Measurements from ENCODE around the gene QPCT. TPM values are rescaled to one million over a fixed set of nuclear protein-coding genes. Genes with fewer than 3 reads are reported as not detected.
A peak's percentile ranks its signal among the peaks of the same experiment; 100 is the strongest.

QPCT gene
- total and polyA plus RNA-seq, 5 donors from 2014 or later: 0.30 to 0.39 TPM; not detected in 3

- H3K27me3 Mint-ChIP-seq: peaks cover 51% of the 10 kb centered on the region
- H3K9me3 Mint-ChIP-seq: peaks cover 0 to 2% (median 0%) of the 10 kb centered on the region in 7 donors
- no peaks in the 10 kb centered on the region for H3K9me3 ChIP-seq (ENCODE audit: control insufficient read depth in 2 of 2, low read length in 2 of 2)
Observed at GRCh38 chr2:37324786-37325624, 19.4 kb upstream of the QPCT start, which contains the start of gene PRKD3. Gene PRKD3, minus strand, starts transcription at chr2:37324833. Its CDS starts 8,309 bp downstream, at chr2:37316524.

GRCh38 chr2:37325625-37326071 is 18.8 kb upstream of the QPCT start:
- H3K4me1 Mint-ChIP-seq: peaks cover 17 to 37% (median 19%) of the 10 kb centered on the region in 4 donors
- H3K27ac ChIP-seq (ENCODE audit: insufficient read depth, low read length, poor library complexity, severe bottlenecking): no peak overlapping the region
- peaks cover 29% of the 10 kb centered on the region for H3K4me1 ChIP-seq (ENCODE audit: control insufficient read depth, insufficient read depth, low read length, poor library complexity, severe bottlenecking)
- no peaks in the 10 kb centered on the region for H3K36me3 Mint-ChIP-seq
- no peak for DNase-seq
- peak overlapping the region; percentile 69 for H3K4me3 ChIP-seq (ENCODE audit: low read depth, low read length)
- peaks cover 16% of the 10 kb centered on the region for H3K27me3 ChIP-seq (ENCODE audit: control insufficient read depth, insufficient read depth, low read length)
- peaks cover 0 to 2% (median 0%) of the 10 kb centered on the region in 7 donors for H3K9me3 Mint-ChIP-seq
- H3K27me3 Mint-ChIP-seq: peaks cover 55% of the 10 kb centered on the region
- peak overlapping the region; percentile 88 to 91 (median 90) for H3K4me3 Mint-ChIP-seq
- peak overlapping the region in 2 of 3 donors; percentile 37 to 82 for H3K27ac Mint-ChIP-seq
- no peak for ATAC-seq (ENCODE audit: low read depth in 2 of 2)
- H3K36me3 ChIP-seq (ENCODE audit: control insufficient read depth, insufficient read depth, low read length): no peaks in the 10 kb centered on the region
- H3K9me3 ChIP-seq (ENCODE audit: control insufficient read depth in 2 of 2, low read length in 2 of 2): no peaks in the 10 kb centered on the region

More at GRCh38 chr2:37324786-37325624, 19.4 kb upstream of the QPCT start, which contains the start of gene PRKD3:
- Histone ChIP-seq H3K27me3 (ENCODE audit: control insufficient read depth, insufficient read depth, low read length) (peaks cover 16% of the 10 kb centered on the region), H3K4me1 (ENCODE audit: control insufficient read depth, insufficient read depth, low read length, poor library complexity, severe bottlenecking) (peaks cover 29% of the 10 kb centered on the region), H3K27ac (ENCODE audit: insufficient read depth, low read length, poor library complexity, severe bottlenecking) (peak within 1 kb of the TSS; percentile 42), H3K36me3 (ENCODE audit: control insufficient read depth, insufficient read depth, low read length) (no peaks in the 10 kb centered on the region), H3K4me3 (ENCODE audit: low read depth, low read length) (peak within 1 kb of the TSS; percentile 93)
- peak within 1 kb of the TSS; percentile 95 to 99 (median 98) for H3K4me3 Mint-ChIP-seq
- ATAC-seq (ENCODE audit: low read depth in 2 of 2) (peak; percentile 60 to 82), DNase-seq (peak; percentile 36 to 68 (median 65))
- peak within 1 kb of the TSS; percentile 94 to 98 (median 96) for H3K27ac Mint-ChIP-seq
- peaks cover 17 to 39% (median 20%) of the 10 kb centered on the region in 4 donors for H3K4me1 Mint-ChIP-seq
- H3K36me3 Mint-ChIP-seq: no peaks in the 10 kb centered on the region

DNA sequence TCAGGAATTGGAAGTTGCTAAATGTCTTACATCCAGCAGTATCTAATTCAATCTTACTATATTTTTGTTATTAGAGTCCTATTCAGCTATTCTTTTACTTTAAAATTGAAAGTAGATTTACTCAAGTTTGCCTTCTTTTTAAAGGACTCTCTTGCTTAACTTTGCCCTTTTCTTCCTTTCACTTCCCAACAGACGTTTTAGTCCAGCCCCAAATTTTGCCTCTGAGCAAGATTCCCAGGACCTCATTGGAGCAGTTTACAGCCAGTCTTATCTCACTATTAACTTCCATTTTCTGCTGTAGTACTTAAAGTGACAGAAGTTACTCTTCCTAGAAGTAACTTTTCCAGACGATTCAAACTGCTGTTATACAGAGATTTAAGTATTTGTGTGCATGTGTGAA is 18.1 kb upstream of the QPCT start:
- H3K27me3 ChIP-seq (ENCODE audit: control insufficient read depth, insufficient read depth, low read length): peaks cover 16% of the 10 kb centered on the region
- peak overlapping the region; percentile 0 to 42 (median 12) for H3K4me3 Mint-ChIP-seq
- DNase-seq: no peak
- H3K9me3 Mint-ChIP-seq: peaks cover 0 to 2% (median 0%) of the 10 kb centered on the region in 7 donors
- no peaks in the 10 kb centered on the region for H3K36me3 ChIP-seq (ENCODE audit: control insufficient read depth, insufficient read depth, low read length)
- H3K9me3 ChIP-seq (ENCODE audit: control insufficient read depth in 2 of 2, low read length in 2 of 2): no peaks in the 10 kb centered on the region
- H3K4me1 ChIP-seq (ENCODE audit: control insufficient read depth, insufficient read depth, low read length, poor library complexity, severe bottlenecking): peaks cover 29% of the 10 kb centered on the region
- H3K4me3 ChIP-seq (ENCODE audit: low read depth, low read length): no peak overlapping the region
- H3K27ac ChIP-seq (ENCODE audit: insufficient read depth, low read length, poor library complexity, severe bottlenecking): no peak overlapping the region
- no peak overlapping the region for H3K27ac Mint-ChIP-seq
- H3K4me1 Mint-ChIP-seq: peaks cover 15 to 34% (median 19%) of the 10 kb centered on the region in 4 donors
- H3K27me3 Mint-ChIP-seq: peaks cover 62% of the 10 kb centered on the region
- ATAC-seq (ENCODE audit: low read depth in 2 of 2): no peak
- H3K36me3 Mint-ChIP-seq: no peaks in the 10 kb centered on the region

GRCh38 chr2:37326866-37327634 is 17.4 kb upstream of the QPCT start:
- no peak overlapping the region for H3K4me3 ChIP-seq (ENCODE audit: low read depth, low read length)
- peaks cover 24% of the 10 kb centered on the region for H3K4me1 ChIP-seq (ENCODE audit: control insufficient read depth, insufficient read depth, low read length, poor library complexity, severe bottlenecking)
- no peaks in the 10 kb centered on the region for H3K9me3 ChIP-seq (ENCODE audit: control insufficient read depth in 2 of 2, low read length in 2 of 2)
- no peaks in the 10 kb centered on the region for H3K36me3 ChIP-seq (ENCODE audit: control insufficient read depth, insufficient read depth, low read length)
- ATAC-seq (ENCODE audit: low read depth in 2 of 2) (no peak), DNase-seq (no peak)
- Mint-ChIP-seq H3K9me3 (peaks cover 0 to 2% (median 0%) of the 10 kb centered on the region in 7 donors), H3K27ac (no peak overlapping the region), H3K36me3 (no peaks in the 10 kb centered on the region), H3K27me3 (peaks cover 63% of the 10 kb centered on the region), H3K4me1 (peaks cover 8 to 27% (median 17%) of the 10 kb centered on the region in 4 donors), H3K4me3 (peak overlapping the region in 2 of 4 donors; percentile 22 to 67)
- peaks cover 18% of the 10 kb centered on the region for H3K27me3 ChIP-seq (ENCODE audit: control insufficient read depth, insufficient read depth, low read length)
- H3K27ac ChIP-seq (ENCODE audit: insufficient read depth, low read length, poor library complexity, severe bottlenecking): no peak overlapping the region

DNA sequence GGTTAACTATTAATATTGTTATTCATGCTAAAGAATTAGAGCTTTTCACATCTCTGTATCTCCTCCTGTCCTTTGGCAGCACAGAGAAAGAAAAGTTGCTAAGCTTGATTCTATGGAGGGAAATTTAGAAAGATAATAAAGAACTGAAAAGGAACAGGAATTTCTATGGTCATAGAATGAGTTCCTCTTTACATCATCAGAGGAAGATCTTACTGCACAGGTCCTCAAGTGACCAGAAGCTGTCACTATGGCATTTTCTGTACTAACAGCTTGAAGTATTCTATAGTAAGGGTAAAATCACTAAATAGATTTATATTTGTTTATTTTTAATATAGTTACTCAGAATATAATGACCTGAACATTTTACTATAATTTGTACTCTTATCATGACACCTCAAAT is 13.7 kb upstream of the QPCT start:
- no peaks in the 10 kb centered on the region for H3K36me3 ChIP-seq (ENCODE audit: control insufficient read depth, insufficient read depth, low read length)
- peaks cover 27% of the 10 kb centered on the region for H3K27me3 ChIP-seq (ENCODE audit: control insufficient read depth, insufficient read depth, low read length)
- H3K4me3 Mint-ChIP-seq: no peak overlapping the region
- no peak overlapping the region for H3K4me3 ChIP-seq (ENCODE audit: low read depth, low read length)
- ATAC-seq (ENCODE audit: low read depth in 2 of 2) (no peak), DNase-seq (no peak)
- H3K27ac ChIP-seq (ENCODE audit: insufficient read depth, low read length, poor library complexity, severe bottlenecking): no peak overlapping the region
- H3K36me3 Mint-ChIP-seq: no peaks in the 10 kb centered on the region
- no peak overlapping the region for H3K27ac Mint-ChIP-seq
- no peaks in the 10 kb centered on the region for H3K9me3 ChIP-seq (ENCODE audit: control insufficient read depth in 2 of 2, low read length in 2 of 2)
- peaks cover 0 to 4% (median 2%) of the 10 kb centered on the region in 4 donors for H3K4me1 Mint-ChIP-seq
- H3K9me3 Mint-ChIP-seq: no peaks in the 10 kb centered on the region
- peaks cover 68% of the 10 kb centered on the region for H3K27me3 Mint-ChIP-seq
- H3K4me1 ChIP-seq (ENCODE audit: control insufficient read depth, insufficient read depth, low read length, poor library complexity, severe bottlenecking): peaks cover 2% of the 10 kb centered on the region

DNA sequence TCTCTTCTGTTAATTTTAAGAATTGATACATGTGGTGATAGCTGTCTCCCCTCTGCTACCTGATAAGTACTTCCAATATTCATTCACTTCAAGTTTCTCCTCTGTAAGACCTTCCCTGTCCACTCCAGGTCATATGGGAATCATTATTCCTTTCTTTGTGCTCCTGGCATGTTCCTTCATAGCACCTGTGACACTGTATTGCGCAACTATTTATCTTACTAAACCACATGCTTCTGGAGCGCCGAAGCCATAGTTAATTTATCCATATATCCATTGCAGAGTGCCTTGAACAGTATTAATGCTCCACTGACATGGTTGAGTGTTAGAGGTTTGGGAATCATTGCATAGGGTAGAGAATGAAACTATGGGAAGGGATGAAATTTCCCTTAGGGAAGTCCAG is 11.9 kb upstream of the QPCT start:
- peaks cover 57% of the 10 kb centered on the region for H3K27me3 Mint-ChIP-seq
- no peak for DNase-seq
- no peaks in the 10 kb centered on the region for H3K36me3 Mint-ChIP-seq
- no peaks in the 10 kb centered on the region for H3K9me3 Mint-ChIP-seq
- no peaks in the 10 kb centered on the region for H3K9me3 ChIP-seq (ENCODE audit: control insufficient read depth in 2 of 2, low read length in 2 of 2)
- H3K4me3 Mint-ChIP-seq: no peak overlapping the region
- no peaks in the 10 kb centered on the region for H3K4me1 Mint-ChIP-seq
- no peak overlapping the region for H3K27ac Mint-ChIP-seq
- ATAC-seq (ENCODE audit: low read depth in 2 of 2): no peak
- no peaks in the 10 kb centered on the region for H3K4me1 ChIP-seq (ENCODE audit: control insufficient read depth, insufficient read depth, low read length, poor library complexity, severe bottlenecking)
- H3K27ac ChIP-seq (ENCODE audit: insufficient read depth, low read length, poor library complexity, severe bottlenecking): no peak overlapping the region
- H3K4me3 ChIP-seq (ENCODE audit: low read depth, low read length): no peak overlapping the region
- no peaks in the 10 kb centered on the region for H3K36me3 ChIP-seq (ENCODE audit: control insufficient read depth, insufficient read depth, low read length)
- peaks cover 15% of the 10 kb centered on the region for H3K27me3 ChIP-seq (ENCODE audit: control insufficient read depth, insufficient read depth, low read length)

DNA sequence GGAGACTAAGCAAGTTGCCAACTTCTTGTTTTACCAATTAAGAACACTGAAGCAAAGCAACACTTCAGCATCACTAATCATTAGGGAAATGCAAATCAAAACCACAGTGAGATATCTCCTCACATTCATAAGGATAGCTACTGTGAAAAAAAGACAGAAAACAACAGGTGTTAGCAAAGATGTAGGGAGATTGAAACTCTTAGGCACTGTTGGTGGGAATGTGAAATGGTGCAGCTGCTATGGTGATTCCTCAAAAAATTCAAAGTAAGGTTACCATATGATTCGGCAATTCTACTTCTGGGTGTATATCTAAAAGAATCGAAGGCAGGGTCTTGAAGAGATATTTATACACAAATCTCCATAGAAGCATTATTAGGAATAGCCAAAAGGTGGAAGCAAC is 11.2 kb upstream of the QPCT start:
- Mint-ChIP-seq H3K36me3 (no peaks in the 10 kb centered on the region), H3K9me3 (no peaks in the 10 kb centered on the region), H3K27ac (no peak overlapping the region), H3K4me1 (no peaks in the 10 kb centered on the region), H3K27me3 (peaks cover 58% of the 10 kb centered on the region), H3K4me3 (no peak overlapping the region)
- ATAC-seq (ENCODE audit: low read depth in 2 of 2): no peak
- Histone ChIP-seq H3K27me3 (ENCODE audit: control insufficient read depth, insufficient read depth, low read length) (peaks cover 14% of the 10 kb centered on the region), H3K9me3 (ENCODE audit: control insufficient read depth in 2 of 2, low read length in 2 of 2) (no peaks in the 10 kb centered on the region), H3K36me3 (ENCODE audit: control insufficient read depth, insufficient read depth, low read length) (no peaks in the 10 kb centered on the region), H3K4me1 (ENCODE audit: control insufficient read depth, insufficient read depth, low read length, poor library complexity, severe bottlenecking) (no peaks in the 10 kb centered on the region), H3K4me3 (ENCODE audit: low read depth, low read length) (no peak overlapping the region), H3K27ac (ENCODE audit: insufficient read depth, low read length, poor library complexity, severe bottlenecking) (no peak overlapping the region)
- DNase-seq: no peak

All from CD4-positive, CD25-positive, alpha-beta regulatory T cell (primary cell).